Measurements from ENCODE around the gene DAB2. TPM values are rescaled to one million over a fixed set of nuclear protein-coding genes. Genes with fewer than 3 reads are reported as not detected.
A peak's percentile ranks its signal among the peaks of the same experiment; 100 is the strongest.

DAB2 gene
- total RNA-seq, 2 donors from 2014 or later: 43.7 to 46.4 TPM

DNA sequence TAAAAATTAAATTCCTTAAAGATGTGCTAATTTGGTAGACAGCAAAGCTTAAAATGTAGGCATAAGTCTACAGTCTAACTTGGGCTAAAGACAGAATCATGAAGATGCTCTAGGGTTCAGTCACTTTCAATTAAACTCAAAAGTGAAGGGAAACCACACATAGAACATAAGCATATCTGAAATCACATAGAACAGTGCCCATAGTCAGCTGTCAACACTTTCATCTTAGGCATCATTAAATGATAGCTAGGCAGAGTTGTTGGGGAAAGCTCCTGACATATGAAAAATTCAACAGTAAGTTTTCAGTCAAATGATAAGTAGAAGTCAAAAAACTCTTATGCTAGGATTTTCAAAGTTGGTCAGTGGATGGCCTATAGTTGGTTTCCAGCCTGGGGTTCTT, 11.0 kb downstream of the DAB2 start:
- Histone ChIP-seq H3K4me1 (no peaks in the 10 kb centered on the region), H3K4me3 (no peak overlapping the region), H3K27me3 (no peaks in the 10 kb centered on the region), H3K27ac (no peak overlapping the region), H3K36me3 (no peaks in the 10 kb centered on the region), H3K9ac (ENCODE audit: low read depth in 2 of 2, low read length in 2 of 2) (no peak overlapping the region), H3K9me3 (no peaks in the 10 kb centered on the region)
- TF ChIP-seq, protein P1, sequence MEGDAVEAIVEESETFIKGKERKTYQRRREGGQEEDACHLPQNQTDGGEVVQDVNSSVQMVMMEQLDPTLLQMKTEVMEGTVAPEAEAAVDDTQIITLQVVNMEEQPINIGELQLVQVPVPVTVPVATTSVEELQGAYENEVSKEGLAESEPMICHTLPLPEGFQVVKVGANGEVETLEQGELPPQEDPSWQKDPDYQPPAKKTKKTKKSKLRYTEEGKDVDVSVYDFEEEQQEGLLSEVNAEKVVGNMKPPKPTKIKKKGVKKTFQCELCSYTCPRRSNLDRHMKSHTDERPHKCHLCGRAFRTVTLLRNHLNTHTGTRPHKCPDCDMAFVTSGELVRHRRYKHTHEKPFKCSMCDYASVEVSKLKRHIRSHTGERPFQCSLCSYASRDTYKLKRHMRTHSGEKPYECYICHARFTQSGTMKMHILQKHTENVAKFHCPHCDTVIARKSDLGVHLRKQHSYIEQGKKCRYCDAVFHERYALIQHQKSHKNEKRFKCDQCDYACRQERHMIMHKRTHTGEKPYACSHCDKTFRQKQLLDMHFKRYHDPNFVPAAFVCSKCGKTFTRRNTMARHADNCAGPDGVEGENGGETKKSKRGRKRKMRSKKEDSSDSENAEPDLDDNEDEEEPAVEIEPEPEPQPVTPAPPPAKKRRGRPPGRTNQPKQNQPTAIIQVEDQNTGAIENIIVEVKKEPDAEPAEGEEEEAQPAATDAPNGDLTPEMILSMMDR (IDR thresholded peaks at IDR 0.05): no peak
- intact Hi-C loops (cut with DNase I): no loop called here
- no peak for DNase-seq

DNA sequence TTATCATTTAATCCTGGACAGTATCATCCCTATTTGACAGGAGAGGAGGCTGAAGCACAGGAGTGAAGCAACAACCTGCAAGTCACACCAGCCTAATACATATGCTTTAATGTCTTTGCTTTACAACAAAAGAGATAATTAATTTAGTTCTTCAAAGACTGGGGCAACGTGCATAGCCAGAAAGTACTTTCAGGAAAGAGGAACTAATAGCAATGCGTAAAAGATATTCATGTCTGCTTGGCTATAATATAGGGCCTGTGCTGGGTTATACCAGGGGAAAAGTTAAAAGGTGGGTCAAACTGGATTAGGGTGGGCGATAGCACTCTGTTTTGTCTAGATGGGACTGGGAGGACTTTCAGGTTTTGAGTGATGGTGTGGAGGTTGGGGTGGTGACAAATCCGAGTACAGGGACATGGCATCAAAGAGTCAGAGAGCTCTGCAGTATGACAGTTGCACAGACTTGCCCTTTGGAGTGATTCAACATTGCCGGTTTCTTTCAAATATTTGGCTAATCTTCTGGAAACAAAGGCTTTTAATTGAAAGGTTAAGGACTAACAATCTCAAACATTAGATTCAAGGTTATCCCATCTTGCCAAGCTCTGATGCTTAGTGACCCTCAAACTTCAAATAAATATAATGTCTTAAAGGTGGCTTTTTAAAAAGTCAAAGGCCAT, 11.9 kb downstream of the DAB2 start:
- intact Hi-C loops (cut with DNase I): no loop called here
- TF ChIP-seq, protein P1 (IDR thresholded peaks at IDR 0.05): no peak
- no peak overlapping the region for H3K27ac ChIP-seq

DNA sequence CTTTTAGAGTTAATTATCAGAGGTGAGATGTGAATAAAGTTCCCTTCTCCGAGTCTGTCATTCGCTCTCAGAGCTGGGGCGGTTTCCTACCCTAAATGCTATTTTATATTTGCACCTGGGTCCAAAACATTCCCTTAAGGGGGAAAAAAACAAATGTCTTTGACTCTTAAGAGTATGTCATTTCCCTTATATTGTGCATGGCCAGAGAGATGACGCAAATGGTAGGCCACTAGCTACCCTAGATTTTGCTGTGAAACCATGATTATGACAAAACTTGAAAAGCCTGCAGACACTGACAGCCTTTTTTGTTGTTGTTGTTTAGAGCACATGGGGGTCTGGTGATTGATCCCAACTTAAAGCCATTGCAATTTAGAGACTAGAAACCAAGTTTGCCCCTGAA, 12.8 kb downstream of the DAB2 start:
- no peak for DNase-seq
- H3K27me3 ChIP-seq: no peaks in the 10 kb centered on the region
- H3K4me3 ChIP-seq: no peak overlapping the region
- H3K4me1 ChIP-seq: no peaks in the 10 kb centered on the region
- H3K27ac ChIP-seq: no peak overlapping the region
- H3K9ac ChIP-seq (ENCODE audit: low read depth in 2 of 2, low read length in 2 of 2): no peak overlapping the region
- no peaks in the 10 kb centered on the region for H3K36me3 ChIP-seq
- H3K9me3 ChIP-seq: no peaks in the 10 kb centered on the region
- intact Hi-C loops (cut with DNase I): no loop called here
- TF ChIP-seq, protein P1 (IDR thresholded peaks at IDR 0.05): no peak

More for the DNA sequence above, 11.9 kb downstream of the DAB2 start:
- DNase-seq: no peak
- Histone ChIP-seq H3K4me3 (no peak overlapping the region), H3K36me3 (no peaks in the 10 kb centered on the region), H3K4me1 (no peaks in the 10 kb centered on the region), H3K9ac (ENCODE audit: low read depth in 2 of 2, low read length in 2 of 2) (no peak overlapping the region), H3K9me3 (no peaks in the 10 kb centered on the region), H3K27me3 (no peaks in the 10 kb centered on the region)

DNA sequence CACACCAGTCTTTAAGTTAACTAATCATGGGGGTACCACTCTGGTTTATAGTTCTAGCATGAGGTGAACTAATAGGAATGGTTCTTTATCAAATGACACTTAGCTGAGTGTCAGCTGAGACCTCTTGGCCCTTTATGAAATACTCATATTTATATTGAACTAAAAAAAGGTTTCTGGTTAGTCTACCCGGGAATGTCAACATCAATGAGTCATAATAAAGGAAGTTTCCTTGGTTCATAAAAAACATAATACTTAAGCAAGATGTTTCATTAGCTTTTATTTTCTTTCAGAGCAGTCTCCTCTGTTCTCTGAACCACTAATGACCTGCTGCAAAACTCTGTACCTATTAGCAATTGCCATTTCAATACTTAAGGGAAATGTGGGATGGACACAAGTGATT, 13.7 kb downstream of the DAB2 start:
- no peaks in the 10 kb centered on the region for H3K36me3 ChIP-seq
- H3K4me1 ChIP-seq: no peaks in the 10 kb centered on the region
- no peak for DNase-seq
- H3K9ac ChIP-seq (ENCODE audit: low read depth in 2 of 2, low read length in 2 of 2): no peak overlapping the region
- H3K27me3 ChIP-seq: no peaks in the 10 kb centered on the region
- TF ChIP-seq, protein P1 (IDR thresholded peaks at IDR 0.05): no peak
- intact Hi-C loops (cut with DNase I): no loop called here
- peak overlapping the region; percentile 2 for H3K27ac ChIP-seq
- no peaks in the 10 kb centered on the region for H3K9me3 ChIP-seq
- H3K4me3 ChIP-seq: no peak overlapping the region

DNA sequence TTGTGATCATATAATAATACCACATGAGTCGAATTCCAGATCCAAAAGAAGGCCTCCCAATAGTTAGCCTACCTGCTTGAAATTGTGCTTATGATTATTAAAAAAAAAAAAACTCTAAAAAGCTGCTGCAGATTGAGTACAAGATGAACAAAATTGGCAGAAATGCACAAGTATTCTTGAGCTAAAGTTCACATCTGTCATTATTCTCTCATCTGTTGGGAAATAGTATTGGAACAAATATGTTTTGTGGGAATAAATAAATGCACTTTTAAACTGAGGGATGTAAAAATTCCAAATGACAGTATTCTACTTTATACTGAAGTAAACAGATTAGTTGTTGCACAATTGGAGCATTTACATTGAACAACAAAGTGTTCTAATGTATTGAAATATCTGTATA, 15.7 kb downstream of the DAB2 start:
- H3K4me3 ChIP-seq: no peak overlapping the region
- no peak overlapping the region for H3K27ac ChIP-seq
- no peak overlapping the region for H3K9ac ChIP-seq (ENCODE audit: low read depth in 2 of 2, low read length in 2 of 2)
- no peaks in the 10 kb centered on the region for H3K27me3 ChIP-seq
- no peaks in the 10 kb centered on the region for H3K36me3 ChIP-seq
- H3K4me1 ChIP-seq: no peaks in the 10 kb centered on the region
- no peak for DNase-seq
- intact Hi-C loops (cut with DNase I): no loop called here
- no peaks in the 10 kb centered on the region for H3K9me3 ChIP-seq
- TF ChIP-seq, protein P1 (IDR thresholded peaks at IDR 0.05): no peak
